Measurements from ENCODE around the gene RNASE1. TPM values are rescaled to one million over a fixed set of nuclear protein-coding genes. Genes with fewer than 3 reads are reported as not detected.
"Not testable (repeated sequence)": the region's sequence is repeated elsewhere in the genome, so short reads cannot be mapped to it uniquely, and the experiment has no call there.

The RNASE1 gene
- polyA plus RNA-seq, 1 donor from 2014 or later = not detected

DNA sequence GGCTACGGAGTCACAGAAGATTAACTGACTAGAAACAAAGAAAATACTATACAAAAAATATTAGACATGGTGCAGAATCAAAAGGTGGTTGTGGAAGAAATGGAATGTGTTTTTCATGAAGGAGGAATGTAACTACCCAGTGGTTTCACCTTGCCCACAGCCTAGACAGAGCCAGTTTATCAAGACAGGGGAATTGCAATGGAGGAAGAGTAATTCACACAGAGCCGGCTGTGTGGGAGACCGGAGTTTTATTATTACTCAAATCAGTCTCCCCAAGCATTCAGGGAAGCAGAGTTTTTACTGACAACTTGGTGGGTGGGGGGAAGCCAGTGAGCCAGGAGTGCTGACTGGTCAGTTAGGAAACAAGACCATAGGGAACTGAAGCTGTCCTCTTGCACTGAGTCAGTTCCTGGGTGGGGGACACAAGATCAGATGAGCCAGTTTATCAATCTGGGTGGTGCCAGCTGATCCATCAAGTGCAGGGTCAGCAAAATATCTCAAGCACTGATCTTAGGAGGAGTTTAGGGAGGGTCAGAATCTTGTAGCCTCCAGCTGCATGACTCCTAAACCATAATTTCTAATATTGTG lies 19.0 kb upstream of the RNASE1 start:
- not testable (repeated sequence) for H3K79me2 ChIP-seq (replicated peaks; ENCODE audit: insufficient read depth, low read length); H2AFZ ChIP-seq (ENCODE audit: low read depth, low read length); H3K4me2 ChIP-seq (ENCODE audit: low read length); H4K20me1 ChIP-seq (ENCODE audit: insufficient read depth); H3K9me3 ChIP-seq (ENCODE audit: low read length); H3K9me2 ChIP-seq (ENCODE audit: insufficient read depth, low read length); H3K4me3 ChIP-seq (ENCODE audit: low read length); H3K9ac ChIP-seq (ENCODE audit: low read length); H3K36me3 ChIP-seq (ENCODE audit: insufficient read depth, low read length); H3K27me3 ChIP-seq (ENCODE audit: insufficient read depth, low read depth, low read length); H3F3A ChIP-seq (ENCODE audit: insufficient read depth, low read length, poor library complexity, severe bottlenecking); H3K27ac ChIP-seq (ENCODE audit: low read length)

DNA sequence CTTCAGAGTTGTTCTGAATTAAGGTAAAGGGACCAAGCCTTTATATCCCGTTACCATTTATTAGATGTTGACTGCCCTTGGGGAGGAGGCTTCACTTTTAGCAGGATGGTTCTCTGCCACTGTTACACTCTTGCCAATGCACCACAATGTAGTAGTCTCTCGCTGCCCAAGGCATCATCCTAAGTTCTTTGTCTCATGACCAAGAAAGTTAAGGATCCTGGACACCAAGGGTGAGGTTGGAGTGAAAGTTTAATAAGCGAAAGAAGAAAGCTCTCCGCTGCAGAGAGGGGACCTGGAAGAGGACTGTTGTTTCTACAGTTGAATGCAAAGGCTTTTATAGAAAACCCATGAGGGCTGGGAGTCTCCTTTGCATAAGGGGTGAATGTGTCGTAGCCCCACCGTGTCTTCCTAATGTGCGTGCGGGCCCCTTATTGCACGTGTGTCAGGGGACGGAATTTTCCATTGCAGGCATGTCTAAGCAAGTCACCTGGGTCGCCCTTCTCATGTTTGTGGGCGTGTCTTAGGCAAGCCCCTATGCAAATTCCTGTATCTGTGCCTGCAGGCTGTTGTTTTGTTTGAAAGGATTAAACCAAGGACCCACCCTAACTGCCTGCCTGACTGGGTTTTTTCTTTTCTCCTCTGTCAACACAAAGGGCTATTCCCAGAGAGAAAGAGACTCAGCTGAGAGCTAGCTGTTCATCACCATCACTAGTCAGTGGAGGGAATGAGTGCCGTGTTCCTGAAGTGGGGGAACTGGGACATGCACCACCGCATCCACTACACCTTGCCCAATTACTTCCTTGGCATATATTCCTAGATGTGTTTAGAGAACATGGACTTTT lies 17.6 kb upstream of the RNASE1 start:
- Histone ChIP-seq H3K4me3 (ENCODE audit: low read length) (no peak overlapping the region), H4K20me1 (ENCODE audit: insufficient read depth) (no peaks in the 10 kb centered on the region), H3K9ac (ENCODE audit: low read length) (no peak overlapping the region), H3K79me2 (replicated peaks; ENCODE audit: insufficient read depth, low read length) (no peaks in the 10 kb centered on the region), H3K27ac (ENCODE audit: low read length) (no peak overlapping the region), H3K4me2 (ENCODE audit: low read length) (no peak overlapping the region), H3F3A (ENCODE audit: insufficient read depth, low read length, poor library complexity, severe bottlenecking) (no peaks in the 10 kb centered on the region), H3K27me3 (ENCODE audit: insufficient read depth, low read depth, low read length) (no peaks in the 10 kb centered on the region), H2AFZ (ENCODE audit: low read depth, low read length) (no peak overlapping the region), H3K9me3 (ENCODE audit: low read length) (no peaks in the 10 kb centered on the region), H3K36me3 (ENCODE audit: insufficient read depth, low read length) (no peaks in the 10 kb centered on the region), H3K9me2 (ENCODE audit: insufficient read depth, low read length) (no peaks in the 10 kb centered on the region)
- TF ChIP-seq SMC3 (conservative IDR thresholded peaks at IDR 0.05; ENCODE audit: poor library complexity) = no peak
- TF ChIP-seq EZH2 (IDR thresholded peaks at IDR 0.05; ENCODE audit: borderline replicate concordance, insufficient read depth, low read length, poor library complexity, severe bottlenecking) = no peak
- TF ChIP-seq EP300 (conservative IDR thresholded peaks at IDR 0.05; ENCODE audit: poor library complexity, severe bottlenecking) = no peak
- no peak for TF ChIP-seq MXI1 (conservative IDR thresholded peaks at IDR 0.05; ENCODE audit: poor library complexity, severe bottlenecking)
- TF ChIP-seq TAF1 (IDR thresholded peaks at IDR 0.05; ENCODE audit: low read depth) = no peak
- TF ChIP-seq RAD21 (conservative IDR thresholded peaks at IDR 0.05) = no peak
- TF ChIP-seq, protein P1, sequence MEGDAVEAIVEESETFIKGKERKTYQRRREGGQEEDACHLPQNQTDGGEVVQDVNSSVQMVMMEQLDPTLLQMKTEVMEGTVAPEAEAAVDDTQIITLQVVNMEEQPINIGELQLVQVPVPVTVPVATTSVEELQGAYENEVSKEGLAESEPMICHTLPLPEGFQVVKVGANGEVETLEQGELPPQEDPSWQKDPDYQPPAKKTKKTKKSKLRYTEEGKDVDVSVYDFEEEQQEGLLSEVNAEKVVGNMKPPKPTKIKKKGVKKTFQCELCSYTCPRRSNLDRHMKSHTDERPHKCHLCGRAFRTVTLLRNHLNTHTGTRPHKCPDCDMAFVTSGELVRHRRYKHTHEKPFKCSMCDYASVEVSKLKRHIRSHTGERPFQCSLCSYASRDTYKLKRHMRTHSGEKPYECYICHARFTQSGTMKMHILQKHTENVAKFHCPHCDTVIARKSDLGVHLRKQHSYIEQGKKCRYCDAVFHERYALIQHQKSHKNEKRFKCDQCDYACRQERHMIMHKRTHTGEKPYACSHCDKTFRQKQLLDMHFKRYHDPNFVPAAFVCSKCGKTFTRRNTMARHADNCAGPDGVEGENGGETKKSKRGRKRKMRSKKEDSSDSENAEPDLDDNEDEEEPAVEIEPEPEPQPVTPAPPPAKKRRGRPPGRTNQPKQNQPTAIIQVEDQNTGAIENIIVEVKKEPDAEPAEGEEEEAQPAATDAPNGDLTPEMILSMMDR (IDR thresholded peaks at IDR 0.05; ENCODE audit: poor library complexity, severe bottlenecking) = no peak
- TF ChIP-seq, protein P2, sequence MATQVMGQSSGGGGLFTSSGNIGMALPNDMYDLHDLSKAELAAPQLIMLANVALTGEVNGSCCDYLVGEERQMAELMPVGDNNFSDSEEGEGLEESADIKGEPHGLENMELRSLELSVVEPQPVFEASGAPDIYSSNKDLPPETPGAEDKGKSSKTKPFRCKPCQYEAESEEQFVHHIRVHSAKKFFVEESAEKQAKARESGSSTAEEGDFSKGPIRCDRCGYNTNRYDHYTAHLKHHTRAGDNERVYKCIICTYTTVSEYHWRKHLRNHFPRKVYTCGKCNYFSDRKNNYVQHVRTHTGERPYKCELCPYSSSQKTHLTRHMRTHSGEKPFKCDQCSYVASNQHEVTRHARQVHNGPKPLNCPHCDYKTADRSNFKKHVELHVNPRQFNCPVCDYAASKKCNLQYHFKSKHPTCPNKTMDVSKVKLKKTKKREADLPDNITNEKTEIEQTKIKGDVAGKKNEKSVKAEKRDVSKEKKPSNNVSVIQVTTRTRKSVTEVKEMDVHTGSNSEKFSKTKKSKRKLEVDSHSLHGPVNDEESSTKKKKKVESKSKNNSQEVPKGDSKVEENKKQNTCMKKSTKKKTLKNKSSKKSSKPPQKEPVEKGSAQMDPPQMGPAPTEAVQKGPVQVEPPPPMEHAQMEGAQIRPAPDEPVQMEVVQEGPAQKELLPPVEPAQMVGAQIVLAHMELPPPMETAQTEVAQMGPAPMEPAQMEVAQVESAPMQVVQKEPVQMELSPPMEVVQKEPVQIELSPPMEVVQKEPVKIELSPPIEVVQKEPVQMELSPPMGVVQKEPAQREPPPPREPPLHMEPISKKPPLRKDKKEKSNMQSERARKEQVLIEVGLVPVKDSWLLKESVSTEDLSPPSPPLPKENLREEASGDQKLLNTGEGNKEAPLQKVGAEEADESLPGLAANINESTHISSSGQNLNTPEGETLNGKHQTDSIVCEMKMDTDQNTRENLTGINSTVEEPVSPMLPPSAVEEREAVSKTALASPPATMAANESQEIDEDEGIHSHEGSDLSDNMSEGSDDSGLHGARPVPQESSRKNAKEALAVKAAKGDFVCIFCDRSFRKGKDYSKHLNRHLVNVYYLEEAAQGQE (IDR thresholded peaks at IDR 0.05; ENCODE audit: borderline replicate concordance) = no peak
- no peak for TF ChIP-seq POLR2AphosphoS5 (IDR thresholded peaks at IDR 0.05)

All from neural cell (in vitro differentiated cells).